Mucosa of rectum (tissue), 2 donors: ENCODE measurements around the gene MSH5.
A peak's percentile ranks its signal among the peaks of the same experiment; 100 is the strongest.

Experiments
- H3K27ac ChIP-seq, 2 donors: one replicate each; pipeline ENCODE4 v1.7.0; 2013; ENCODE audit warnings: inconsistent platforms in 2 of 2, low read depth in 2 of 2, low read length in 2 of 2
- H3K27me3 ChIP-seq, 2 donors: one replicate each; pipeline ENCODE4 v1.7.0; 2013; ENCODE audit warnings: low read length in 2 of 2; ENCODE audit not compliant: control insufficient read depth in 2 of 2, insufficient read depth in 2 of 2
- H3K36me3 ChIP-seq, 2 donors: one replicate each; pipeline ENCODE4 v1.7.0; 2013; ENCODE audit warnings: low read length in 2 of 2; ENCODE audit not compliant: control insufficient read depth in 2 of 2, insufficient read depth in 2 of 2
- H3K4me1 ChIP-seq, 2 donors: one replicate each; pipeline ENCODE4 v1.7.0; 2013; ENCODE audit warnings: low read length in 2 of 2, mild to moderate bottlenecking in 1 of 2; ENCODE audit not compliant: control insufficient read depth in 2 of 2, insufficient read depth in 2 of 2
- H3K4me3 ChIP-seq, 2 donors: one replicate each; pipeline ENCODE4 v1.7.0; 2013; ENCODE audit warnings: low read length in 2 of 2
- H3K9ac ChIP-seq, 2 donors: one replicate each; pipeline ENCODE4 v1.7.0; 2013; ENCODE audit warnings: low read length in 2 of 2, low read depth in 1 of 2, mild to moderate bottlenecking in 1 of 2
- H3K9me3 ChIP-seq, 2 donors: one replicate each; pipeline ENCODE4 v1.7.0; 2013; ENCODE audit warnings: low read length in 2 of 2; ENCODE audit not compliant: control insufficient read depth in 2 of 2
- donor health status: healthy.
- donor health status: Normal muscosa, but diverticular disease.

The MSH5 gene

DNA sequence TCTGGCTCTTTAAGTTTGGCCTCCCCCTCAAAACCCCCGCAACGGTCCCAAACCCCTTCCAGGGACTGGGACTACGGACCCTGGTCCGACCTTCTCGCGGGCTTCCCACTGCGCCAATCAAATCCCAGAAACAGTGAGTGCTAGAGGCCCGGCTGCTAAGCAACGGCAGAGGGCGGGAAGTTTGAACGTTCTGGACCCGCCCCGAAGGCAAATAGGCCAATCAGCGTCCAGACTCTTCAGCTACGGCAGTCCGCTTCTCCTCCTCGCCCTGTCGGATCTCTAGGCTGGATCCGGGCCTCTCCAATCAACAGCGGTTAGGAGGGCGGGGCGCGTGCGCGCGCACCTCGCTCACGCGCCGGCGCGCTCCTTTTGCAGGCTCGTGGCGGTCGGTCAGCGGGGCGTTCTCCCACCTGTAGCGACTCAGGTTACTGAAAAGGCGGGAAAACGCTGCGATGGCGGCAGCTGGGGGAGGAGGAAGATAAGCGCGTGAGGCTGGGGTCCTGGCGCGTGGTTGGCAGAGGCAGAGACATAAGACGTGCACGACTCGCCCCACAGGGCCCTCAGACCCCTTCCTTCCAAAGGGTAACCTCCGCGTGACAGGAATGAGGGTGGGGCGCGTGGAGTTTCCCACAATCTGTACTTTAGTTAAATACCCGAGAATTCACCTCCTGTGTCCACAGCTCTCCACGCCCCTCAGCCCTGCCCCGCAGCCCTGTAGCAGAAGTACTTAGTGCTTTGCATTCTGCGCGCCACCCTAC lies at the start of gene MSH5:
TSS of gene MSH5 (plus strand) at position 367 of the 758 bp plus-strand sequence. CDS start 462 bp downstream, outside the sequence.
- Histone ChIP-seq H3K36me3 (peaks cover 0 to 18% of the 10 kb centered on the region in 2 donors), H3K4me3 (peak within 1 kb of the TSS; percentile 81 to 87), H3K9me3 (no peaks in the 10 kb centered on the region), H3K9ac (peak within 1 kb of the TSS; percentile 85 to 89), H3K27ac (peak within 1 kb of the TSS; percentile 96 to 97), H3K4me1 (peaks cover 30 to 33% of the 10 kb centered on the region in 2 donors), H3K27me3 (no peaks in the 10 kb centered on the region)

DNA sequence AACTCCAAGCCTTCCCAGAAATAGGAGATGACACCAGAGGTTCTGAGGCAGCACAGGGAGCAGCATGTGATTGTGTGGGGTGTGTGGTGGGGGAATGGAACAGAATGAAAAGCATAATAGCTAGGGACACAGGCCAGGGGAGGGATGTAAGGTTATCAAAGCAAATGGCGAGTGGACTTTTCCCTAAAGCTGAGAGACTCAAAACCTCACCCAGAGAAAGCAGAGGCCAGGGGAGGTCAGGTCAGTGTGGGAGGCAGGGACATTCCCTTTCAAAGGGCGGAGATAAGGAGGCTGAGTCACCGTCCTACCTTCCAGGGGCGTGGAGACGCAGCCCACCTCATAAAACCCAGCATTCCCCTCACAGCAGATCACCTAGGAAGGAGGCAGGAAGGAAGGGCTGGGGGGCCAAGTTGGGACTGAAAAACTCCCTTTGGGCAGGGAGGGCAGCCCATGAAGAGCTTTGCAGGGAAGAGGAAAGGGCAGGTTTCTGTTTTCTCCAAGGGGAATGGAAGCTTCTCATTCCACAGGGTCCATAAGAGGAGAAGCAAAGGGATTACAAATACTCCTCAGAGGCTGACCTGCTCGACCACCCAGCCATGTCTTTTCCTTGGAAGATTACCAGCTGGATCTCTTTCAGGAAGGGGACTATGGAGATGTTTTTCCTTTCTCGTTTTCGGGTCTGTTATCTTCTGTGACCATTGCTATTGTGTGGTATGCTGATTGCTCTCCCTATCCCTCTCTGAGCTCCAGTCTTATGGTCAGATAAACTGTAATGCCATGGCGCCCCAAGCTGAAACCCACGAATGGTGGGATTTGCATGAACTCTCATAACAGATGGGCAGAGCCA lies 49.4 kb upstream of the MSH5 start:
- Histone ChIP-seq H3K27ac (peak overlapping the region; percentile 56 to 64), H3K36me3 (peaks cover 69 to 81% of the 10 kb centered on the region in 2 donors), H3K4me1 (peaks cover 8 to 19% of the 10 kb centered on the region in 2 donors), H3K27me3 (no peaks in the 10 kb centered on the region), H3K4me3 (no peak overlapping the region), H3K9ac (peak overlapping the region in 1 of 2 donors; percentile 1), H3K9me3 (no peaks in the 10 kb centered on the region)

DNA sequence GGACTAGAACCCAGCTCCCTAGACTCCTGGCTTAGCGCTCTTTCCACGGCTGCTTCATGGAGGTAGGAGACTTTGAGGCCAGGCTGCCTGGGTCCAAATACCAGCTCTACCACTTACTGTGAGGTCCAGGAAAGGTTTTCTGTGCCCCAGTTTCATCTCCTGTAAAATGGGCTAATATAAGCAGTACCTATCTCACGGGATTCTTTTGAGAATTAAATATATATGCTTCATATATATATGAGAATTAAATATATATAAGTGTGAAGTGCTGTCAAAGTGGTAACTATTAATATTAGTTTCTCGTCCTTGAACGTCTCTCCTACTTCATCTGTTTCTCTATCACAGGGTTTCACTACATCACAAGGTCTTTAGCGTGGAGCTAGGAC lies 48.7 kb upstream of the MSH5 start:
- Histone ChIP-seq H3K4me3 (no peak overlapping the region), H3K36me3 (peaks cover 69 to 81% of the 10 kb centered on the region in 2 donors), H3K27ac (peak overlapping the region; percentile 56 to 64), H3K9ac (no peak overlapping the region), H3K27me3 (no peaks in the 10 kb centered on the region), H3K4me1 (peaks cover 8 to 19% of the 10 kb centered on the region in 2 donors), H3K9me3 (no peaks in the 10 kb centered on the region)

DNA sequence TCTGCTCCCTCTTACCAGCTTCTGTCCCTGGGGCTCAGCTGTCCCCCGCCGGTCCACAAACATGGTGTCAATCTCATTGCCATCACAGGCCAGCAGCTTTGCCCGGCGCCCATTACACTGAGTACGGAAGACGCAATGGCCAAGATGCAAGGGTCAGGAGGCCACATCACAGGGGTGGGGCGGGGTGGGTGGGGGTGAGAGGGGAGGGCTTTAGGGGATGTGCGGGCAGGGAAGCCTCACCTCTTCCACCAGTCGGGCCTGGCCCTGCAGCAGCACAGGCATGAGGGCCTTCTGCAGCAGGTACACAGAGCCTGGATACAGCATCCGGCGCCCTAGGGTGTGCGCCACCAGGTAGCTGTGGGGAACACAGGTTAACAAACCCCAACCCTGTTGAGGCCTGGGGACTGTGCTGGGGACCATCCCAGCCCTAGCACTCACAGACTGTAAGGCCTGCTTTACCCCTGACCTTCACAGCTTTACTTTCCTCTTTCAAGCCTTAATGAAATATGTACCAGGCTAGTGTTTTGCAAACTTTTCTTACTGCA lies 48.2 kb upstream of the MSH5 start:
- Histone ChIP-seq H3K9me3 (no peaks in the 10 kb centered on the region), H3K9ac (no peak overlapping the region), H3K27ac (no peak overlapping the region), H3K27me3 (no peaks in the 10 kb centered on the region), H3K36me3 (peaks cover 69 to 80% of the 10 kb centered on the region in 2 donors), H3K4me1 (peaks cover 8 to 19% of the 10 kb centered on the region in 2 donors), H3K4me3 (no peak overlapping the region)

DNA sequence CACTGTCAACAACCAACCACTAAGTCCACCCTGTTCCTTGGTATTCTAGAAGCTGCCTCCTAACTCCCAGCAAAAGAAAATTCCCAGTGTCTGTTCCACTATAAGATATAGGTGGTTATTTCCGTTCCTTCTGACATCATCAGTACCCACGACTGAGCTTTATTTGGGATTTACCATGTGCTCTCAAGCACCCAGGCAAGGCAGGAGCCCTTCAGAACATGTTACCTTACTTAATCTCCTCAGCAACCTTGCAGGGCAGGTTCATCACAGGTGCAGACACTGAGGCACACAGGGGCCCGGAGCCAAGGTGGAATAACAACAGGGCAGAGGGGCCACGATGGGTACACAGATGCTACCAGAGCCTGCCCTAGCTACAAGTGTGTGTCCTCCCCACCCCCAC lies 47.5 kb upstream of the MSH5 start:
- Histone ChIP-seq H3K27ac (no peak overlapping the region), H3K9ac (no peak overlapping the region), H3K4me1 (peaks cover 8 to 19% of the 10 kb centered on the region in 2 donors), H3K9me3 (no peaks in the 10 kb centered on the region), H3K36me3 (peaks cover 69 to 75% of the 10 kb centered on the region in 2 donors), H3K27me3 (no peaks in the 10 kb centered on the region), H3K4me3 (no peak overlapping the region)

DNA sequence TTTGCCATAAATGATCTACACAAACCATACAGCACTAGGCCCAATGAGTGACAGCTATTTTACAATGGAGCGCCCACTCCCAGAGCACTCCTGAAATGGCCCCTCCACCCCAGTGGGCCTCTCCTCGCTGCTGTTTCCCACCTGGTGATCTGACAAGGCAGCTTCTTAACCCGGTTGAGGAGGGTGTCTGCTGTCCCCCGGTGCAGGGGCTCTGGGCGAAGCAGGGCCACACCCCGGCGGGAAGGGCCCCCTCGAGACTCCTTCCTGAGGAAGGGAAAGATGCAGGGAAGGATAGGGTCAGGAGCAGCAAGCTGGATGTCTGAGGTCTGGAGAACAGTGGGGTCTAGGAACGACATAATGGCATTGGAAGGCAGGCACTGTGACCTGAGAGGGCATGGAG lies 46.9 kb upstream of the MSH5 start:
- Histone ChIP-seq H3K4me1 (peaks cover 8 to 19% of the 10 kb centered on the region in 2 donors), H3K27ac (no peak overlapping the region), H3K4me3 (no peak overlapping the region), H3K36me3 (peaks cover 68 to 74% of the 10 kb centered on the region in 2 donors), H3K27me3 (no peaks in the 10 kb centered on the region), H3K9me3 (no peaks in the 10 kb centered on the region), H3K9ac (no peak overlapping the region)

DNA sequence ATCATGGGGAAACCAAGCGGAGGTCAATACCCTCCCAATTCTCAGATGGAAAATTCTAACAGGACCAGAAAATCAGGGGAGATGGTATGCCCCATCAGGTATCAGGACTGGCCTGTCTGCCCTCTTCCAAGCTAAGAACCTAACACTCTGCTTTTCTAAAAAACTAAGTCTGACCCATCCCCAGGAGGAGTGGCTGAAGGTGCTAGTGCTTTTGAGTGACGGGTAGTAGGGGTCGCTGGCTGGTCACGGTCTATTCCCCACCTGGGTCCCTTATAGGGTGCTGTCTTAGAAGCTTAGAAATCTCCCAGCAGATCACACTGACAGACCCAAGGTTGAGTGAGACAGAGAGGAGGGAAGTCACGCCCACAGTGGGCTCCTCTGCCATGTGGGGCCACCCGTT lies 46.3 kb upstream of the MSH5 start:
- H3K4me3 ChIP-seq: no peak overlapping the region
- no peaks in the 10 kb centered on the region for H3K9me3 ChIP-seq
- H3K9ac ChIP-seq: no peak overlapping the region
- H3K4me1 ChIP-seq: peaks cover 8 to 19% of the 10 kb centered on the region in 2 donors
- H3K27me3 ChIP-seq: no peaks in the 10 kb centered on the region
- H3K27ac ChIP-seq: no peak overlapping the region
- H3K36me3 ChIP-seq: peaks cover 61 to 68% of the 10 kb centered on the region in 2 donors

DNA sequence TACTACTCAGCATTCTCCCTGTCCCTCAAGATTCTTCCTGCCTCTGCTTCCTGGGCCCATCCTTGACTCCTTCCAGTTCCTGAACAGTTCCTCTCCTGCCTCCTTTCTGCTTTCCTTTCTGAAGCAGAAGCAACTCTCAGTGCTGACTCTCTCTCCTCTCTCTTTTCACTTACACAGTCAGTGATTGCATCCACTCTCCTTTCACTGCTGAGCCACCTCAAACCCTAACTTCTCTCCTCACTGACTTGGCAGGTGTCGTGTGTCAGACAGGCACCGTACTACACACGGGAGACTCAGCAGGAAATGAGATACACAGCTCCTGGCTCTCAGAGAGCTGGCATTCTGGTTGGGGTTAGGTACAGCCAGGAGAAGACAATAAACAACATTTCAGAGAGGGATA lies 42.2 kb upstream of the MSH5 start:
- Histone ChIP-seq H3K9ac (no peak overlapping the region), H3K27me3 (no peaks in the 10 kb centered on the region), H3K27ac (no peak overlapping the region), H3K4me1 (peaks cover 17 to 19% of the 10 kb centered on the region in 2 donors), H3K36me3 (peaks cover 37 to 48% of the 10 kb centered on the region in 2 donors), H3K4me3 (no peak overlapping the region), H3K9me3 (no peaks in the 10 kb centered on the region)

DNA sequence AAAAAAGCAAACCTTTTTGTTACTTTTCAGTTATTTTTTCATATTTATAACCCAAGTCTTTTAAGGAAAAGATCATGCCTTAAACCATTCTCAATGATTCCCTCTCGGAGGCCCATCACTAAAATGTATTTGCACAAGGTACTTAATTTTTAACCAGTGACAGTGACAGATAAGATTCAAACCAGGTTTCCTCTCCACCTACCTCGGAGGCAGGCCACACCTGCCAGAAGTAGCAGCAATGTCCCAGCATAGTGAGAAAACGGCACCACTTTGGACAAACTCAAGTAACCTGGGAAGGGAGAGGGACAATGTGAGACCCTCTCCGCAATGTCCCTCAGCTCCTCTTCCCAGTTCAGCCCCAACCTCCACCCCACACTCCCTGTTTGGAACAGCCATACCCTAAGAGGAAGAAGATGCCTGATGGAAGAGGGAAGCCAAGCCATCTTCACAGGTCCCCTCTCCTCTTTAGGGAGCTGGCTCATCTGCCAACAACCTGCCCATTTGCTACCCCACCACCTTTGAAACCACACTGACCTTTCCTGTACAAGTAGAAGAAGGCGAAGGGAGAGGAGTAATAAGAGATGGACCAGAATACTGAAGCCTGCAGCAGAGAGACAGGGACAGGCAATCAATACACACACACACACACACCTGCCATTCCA lies 38.9 kb upstream of the MSH5 start:
- Histone ChIP-seq H3K27me3 (no peaks in the 10 kb centered on the region), H3K9me3 (no peaks in the 10 kb centered on the region), H3K27ac (no peak overlapping the region), H3K4me3 (peak overlapping the region in 1 of 2 donors; percentile 20), H3K9ac (peak overlapping the region in 1 of 2 donors; percentile 100), H3K4me1 (peaks cover 17 to 24% of the 10 kb centered on the region in 2 donors), H3K36me3 (peaks cover 16 to 23% of the 10 kb centered on the region in 2 donors)
